ENCODE data around the gene RTN4.

GRCh38 chr2:54958717-54959371, 91.4 kb downstream of the RTN4 start:
- TF ChIP-seq CTCF (IDR thresholded peaks at IDR 0.05) (no peak), POLR2A (IDR thresholded peaks at IDR 0.05) (no peak)

Measured in uterus (tissue), 2 donors.